HUES6 (cell line): Measurements from ENCODE around the gene LRBA.
"Not testable (repeated sequence)": the region's sequence is repeated elsewhere in the genome, so short reads cannot be mapped to it uniquely, and the experiment has no call there.

ENCODE experiments used
- H3K27ac ChIP-seq: 2 replicates; pipeline ENCODE4 v1.7.0; 2013; ENCODE audit warnings: low read depth, mild to moderate bottlenecking, low read length, inconsistent platforms
- H3K27me3 ChIP-seq: 2 replicates; pipeline ENCODE4 v1.6.1; 2013; ENCODE audit warnings: low read length; ENCODE audit not compliant: control insufficient read depth, insufficient read depth
- H3K36me3 ChIP-seq: 2 replicates; pipeline ENCODE4 v1.6.1; 2013; ENCODE audit warnings: low read length; ENCODE audit not compliant: control insufficient read depth, insufficient read depth
- H3K4me1 ChIP-seq: 2 replicates; pipeline ENCODE4 v1.6.1; 2013; ENCODE audit warnings: low read length; ENCODE audit not compliant: control insufficient read depth, insufficient read depth
- H3K4me3 ChIP-seq: 2 replicates; pipeline ENCODE4 v1.5.1; 2013; ENCODE audit warnings: low read depth, low read length
- H3K9ac ChIP-seq: one replicate; pipeline ENCODE4 v1.6.1; 2013; ENCODE audit warnings: mild to moderate bottlenecking, low read length
- H3K9me3 ChIP-seq: 2 replicates; pipeline ENCODE4 v1.6.1; 2013; ENCODE audit warnings: low read depth, low read length; ENCODE audit not compliant: control insufficient read depth, insufficient read depth

Gene LRBA

DNA sequence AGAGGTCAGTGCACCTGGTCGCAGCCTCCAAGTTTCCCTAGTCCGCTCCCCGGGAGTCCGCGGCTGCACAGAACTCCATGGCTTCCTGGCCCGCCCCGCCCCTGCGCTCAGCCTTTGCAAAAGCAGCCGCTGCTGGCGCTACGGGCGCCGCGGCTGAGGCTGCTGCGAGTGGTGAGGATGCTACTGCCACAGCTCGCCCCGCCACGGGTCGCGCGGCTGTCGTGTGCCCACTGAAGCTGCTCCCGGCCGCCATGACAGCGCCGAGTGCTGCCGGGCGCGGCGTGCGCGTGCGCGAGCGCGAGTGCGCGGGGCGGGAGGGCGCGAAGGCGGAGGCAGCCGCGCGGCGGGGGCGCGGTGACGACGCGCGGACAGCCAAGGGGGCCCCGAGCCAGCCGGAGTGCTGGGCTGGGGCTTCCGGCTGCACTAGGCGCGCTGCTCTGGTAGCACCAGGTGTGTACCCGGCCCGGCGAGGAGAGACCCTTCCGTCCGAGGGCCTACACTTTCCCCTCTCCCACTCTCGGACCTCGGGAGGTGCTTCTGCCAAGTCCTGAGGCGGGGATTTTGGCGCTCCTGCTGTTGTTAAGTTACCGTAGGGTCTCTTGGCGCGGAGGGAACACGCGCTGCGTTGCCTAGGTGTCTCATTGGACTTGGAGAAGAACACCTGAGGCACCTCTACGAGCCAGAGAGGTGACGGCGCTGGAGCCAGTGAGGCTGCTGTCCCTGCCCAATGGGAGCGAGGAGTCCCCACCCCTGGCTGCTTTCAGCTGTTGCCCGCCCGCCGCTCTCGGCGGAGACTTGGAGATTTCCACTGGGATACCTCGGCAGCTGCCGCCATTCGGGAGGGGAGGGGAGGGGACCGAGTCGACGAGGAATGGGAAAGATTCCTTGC, 619 bp upstream of the LRBA start:
- Histone ChIP-seq H3K9me3 (no peaks in the 10 kb centered on the region), H3K4me1 (peaks cover 7% of the 10 kb centered on the region; the same call in 1 of the 2 replicates), H3K4me3 (peak overlapping the region; percentile 78)

DNA sequence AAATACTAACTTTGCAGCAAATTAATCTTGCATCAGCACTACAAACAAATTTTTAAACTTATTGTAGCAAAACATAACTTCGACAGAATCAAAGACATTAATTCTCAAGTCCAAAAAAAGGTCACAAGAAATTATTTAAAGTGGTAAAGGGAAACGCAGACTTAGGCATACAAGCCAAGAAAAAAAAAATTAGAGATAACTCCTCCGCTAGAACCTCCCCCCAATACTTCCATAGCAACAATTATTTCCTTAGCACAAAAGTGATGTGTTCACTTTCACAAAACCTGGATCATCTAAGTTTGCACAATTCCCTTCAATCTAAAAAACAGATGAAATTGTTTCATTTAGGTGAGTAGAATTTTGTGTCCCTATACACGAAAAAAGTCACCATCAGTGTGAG, 1.1 kb downstream of the LRBA start:
- Histone ChIP-seq H3K9ac (peak overlapping the region; percentile 78), H3K27ac (no peak overlapping the region), H3K4me1 (peaks cover 7% of the 10 kb centered on the region; the same call in 1 of the 2 replicates), H3K9me3 (no peaks in the 10 kb centered on the region), H3K4me3 (peak overlapping the region; percentile 78), H3K27me3 (no peaks in the 10 kb centered on the region), H3K36me3 (peaks cover 8% of the 10 kb centered on the region; the same call in 1 of the 2 replicates)

More for the DNA sequence above, 619 bp upstream of the LRBA start:
- H3K27me3 ChIP-seq = no peaks in the 10 kb centered on the region
- H3K36me3 ChIP-seq = peaks cover 3% of the 10 kb centered on the region; the same call in 1 of the 2 replicates
- peak overlapping the region; percentile 87 for H3K27ac ChIP-seq
- peak overlapping the region; percentile 78 for H3K9ac ChIP-seq

DNA sequence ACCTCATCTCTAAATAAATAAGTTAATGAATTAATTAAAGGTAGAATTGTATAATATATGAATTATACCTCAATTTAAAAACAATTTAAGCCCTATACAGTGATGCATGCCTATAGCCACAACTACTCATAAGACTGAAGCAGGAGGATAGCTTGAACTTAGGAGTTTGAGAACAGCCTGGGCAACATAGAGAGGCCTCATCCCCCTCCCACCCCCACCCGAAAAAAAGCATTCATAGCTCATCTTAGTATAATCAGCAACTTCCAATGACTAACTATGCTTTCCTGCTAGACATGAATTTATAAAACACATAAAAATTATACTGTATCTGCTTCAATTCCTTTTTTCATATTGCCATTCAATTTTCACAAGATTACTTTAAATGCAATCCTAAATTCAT, 1.6 kb downstream of the LRBA start:
- Histone ChIP-seq H3K4me1 (peaks cover 7% of the 10 kb centered on the region; the same call in 1 of the 2 replicates), H3K36me3 (peaks cover 8% of the 10 kb centered on the region; the same call in 1 of the 2 replicates), H3K4me3 (peak overlapping the region; percentile 78), H3K27ac (no peak overlapping the region), H3K9me3 (no peaks in the 10 kb centered on the region), H3K27me3 (no peaks in the 10 kb centered on the region), H3K9ac (no peak overlapping the region)

DNA sequence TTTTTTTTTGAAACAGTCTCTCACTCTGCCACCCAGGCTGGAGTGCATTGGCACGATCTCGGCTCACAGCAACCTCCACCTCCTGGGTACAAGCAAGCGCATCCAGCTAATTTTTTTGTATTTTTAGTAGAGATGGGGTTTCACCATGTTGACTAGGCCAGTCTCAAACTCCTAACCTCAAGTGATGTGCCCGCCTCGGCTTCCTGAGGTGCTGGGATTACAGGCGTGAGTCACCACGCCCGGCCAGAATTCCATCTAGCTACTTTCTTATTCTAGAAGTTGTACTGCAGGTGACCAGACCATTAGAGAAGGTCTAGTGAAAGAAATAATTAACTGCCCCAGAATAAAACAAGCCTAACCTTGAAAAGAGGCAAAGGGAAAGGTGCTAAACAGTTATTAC, 2.3 kb downstream of the LRBA start:
- no peaks in the 10 kb centered on the region for H3K9me3 ChIP-seq
- peak overlapping the region; percentile 78 for H3K4me3 ChIP-seq
- no peak overlapping the region for H3K9ac ChIP-seq
- H3K4me1 ChIP-seq = peaks cover 7% of the 10 kb centered on the region; the same call in 1 of the 2 replicates
- H3K27ac ChIP-seq = no peak overlapping the region
- peaks cover 8% of the 10 kb centered on the region; the same call in 1 of the 2 replicates for H3K36me3 ChIP-seq
- no peaks in the 10 kb centered on the region for H3K27me3 ChIP-seq

DNA sequence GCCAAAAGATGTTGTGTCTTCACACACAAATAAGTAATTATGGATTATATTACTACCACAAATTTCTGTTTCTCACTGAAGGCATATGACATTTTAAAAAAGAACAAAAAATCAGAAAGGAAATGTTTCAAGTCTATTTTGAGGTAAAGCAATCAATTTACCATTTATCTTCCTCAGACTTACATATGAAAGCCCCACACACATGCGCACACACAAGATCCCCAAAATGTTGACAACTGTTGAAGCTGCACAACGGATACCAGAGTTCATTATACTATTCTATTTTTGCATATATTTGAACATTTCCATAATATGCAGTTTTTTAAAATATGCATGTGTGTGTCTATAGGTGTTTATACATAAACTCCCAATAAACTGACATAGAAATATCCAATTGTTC, 2.7 kb downstream of the LRBA start:
- H3K27me3 ChIP-seq = no peaks in the 10 kb centered on the region
- peaks cover 7% of the 10 kb centered on the region; the same call in 1 of the 2 replicates for H3K4me1 ChIP-seq
- H3K27ac ChIP-seq = no peak overlapping the region
- H3K36me3 ChIP-seq = peaks cover 8% of the 10 kb centered on the region; the same call in 1 of the 2 replicates
- no peaks in the 10 kb centered on the region for H3K9me3 ChIP-seq
- H3K4me3 ChIP-seq = peak overlapping the region; percentile 78
- no peak overlapping the region for H3K9ac ChIP-seq

DNA sequence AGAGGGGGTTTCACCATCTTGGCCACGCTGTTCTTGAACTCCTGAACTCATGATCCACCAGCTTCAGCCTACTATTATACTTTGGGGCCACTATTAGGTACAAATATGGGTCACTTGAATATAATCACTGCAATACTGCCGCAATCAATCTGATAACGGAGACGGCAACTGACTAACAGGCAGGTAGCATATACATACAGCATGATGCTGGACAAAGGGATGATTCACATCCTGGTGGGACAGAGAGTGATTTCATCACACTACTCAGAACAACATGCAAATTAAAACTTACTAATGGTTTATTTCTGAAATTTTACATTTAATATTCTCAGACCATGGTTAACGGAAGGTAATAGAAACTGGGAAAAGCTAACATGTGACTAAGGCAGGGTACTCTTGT, 10.9 kb downstream of the LRBA start:
- H3K4me3 ChIP-seq = no peak overlapping the region
- no peak overlapping the region for H3K27ac ChIP-seq
- H3K27me3 ChIP-seq = no peaks in the 10 kb centered on the region
- peaks cover 3% of the 10 kb centered on the region for H3K36me3 ChIP-seq
- no peaks in the 10 kb centered on the region for H3K9me3 ChIP-seq
- H3K9ac ChIP-seq = no peak overlapping the region
- H3K4me1 ChIP-seq = peaks cover 7% of the 10 kb centered on the region

DNA sequence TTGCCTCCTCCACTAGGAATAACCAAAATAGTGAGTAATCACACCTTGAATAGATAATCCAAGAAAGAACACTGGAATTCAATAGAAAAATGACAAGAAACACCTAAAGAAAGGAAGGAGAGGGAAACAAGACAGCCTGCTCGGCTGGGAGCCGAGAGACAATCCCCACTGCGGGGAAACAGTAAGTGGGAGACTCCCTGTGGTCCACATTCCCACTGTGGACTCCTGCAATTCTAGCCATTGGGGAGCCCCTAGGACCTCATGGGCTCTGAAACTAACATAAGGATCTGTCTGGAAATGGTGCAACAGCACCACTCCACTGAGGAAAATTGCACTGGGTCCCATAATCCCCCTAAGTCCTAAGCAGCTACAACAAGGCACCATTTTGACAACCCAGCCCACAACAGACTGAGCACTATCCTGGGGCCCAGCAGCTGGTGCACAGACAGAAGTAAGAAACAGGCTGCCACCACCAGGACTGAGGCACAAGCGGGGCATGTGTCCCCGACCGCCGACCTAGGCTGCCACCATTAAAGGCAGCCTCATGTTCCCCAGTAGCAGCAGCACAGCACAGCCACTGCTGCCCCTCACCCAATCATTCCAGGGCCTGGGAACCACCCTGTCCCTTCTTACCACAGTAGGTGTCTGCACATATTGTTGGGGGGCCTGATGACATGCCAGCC, 14.2 kb downstream of the LRBA start:
- no peak overlapping the region for H3K27ac ChIP-seq

DNA sequence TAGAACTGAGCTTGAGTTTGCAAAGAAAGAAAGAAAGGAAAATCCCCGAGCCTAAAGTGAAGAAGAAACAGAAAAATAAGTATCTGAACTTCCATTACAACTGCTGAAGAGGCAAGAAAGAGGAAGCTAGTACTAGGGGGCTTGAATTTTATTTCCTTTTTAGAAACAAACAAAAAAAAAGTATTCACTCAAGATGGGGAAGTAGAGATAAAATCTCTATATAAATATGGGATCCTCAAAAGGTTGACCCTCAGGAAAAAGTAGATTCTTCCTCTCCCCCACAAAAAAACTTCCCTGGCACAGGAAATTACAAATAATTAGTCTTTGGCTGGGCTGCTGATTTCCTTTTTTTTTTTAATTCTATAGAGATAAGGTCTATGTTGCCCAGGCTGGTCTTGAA, 16.0 kb downstream of the LRBA start:
- H3K27me3 ChIP-seq = no peaks in the 10 kb centered on the region
- H3K9ac ChIP-seq = no peak overlapping the region
- no peak overlapping the region for H3K4me3 ChIP-seq
- no peaks in the 10 kb centered on the region for H3K9me3 ChIP-seq
- peaks cover 3% of the 10 kb centered on the region; the same call in 1 of the 2 replicates for H3K36me3 ChIP-seq
- peaks cover 10% of the 10 kb centered on the region for H3K4me1 ChIP-seq
- no peak overlapping the region for H3K27ac ChIP-seq

More for the DNA sequence above, 14.2 kb downstream of the LRBA start:
- Histone ChIP-seq H3K9ac (no peak overlapping the region), H3K4me1 (peaks cover 7% of the 10 kb centered on the region), H3K36me3 (peaks cover 3% of the 10 kb centered on the region; the same call in 1 of the 2 replicates), H3K4me3 (no peak overlapping the region), H3K9me3 (no peaks in the 10 kb centered on the region), H3K27me3 (no peaks in the 10 kb centered on the region)

DNA sequence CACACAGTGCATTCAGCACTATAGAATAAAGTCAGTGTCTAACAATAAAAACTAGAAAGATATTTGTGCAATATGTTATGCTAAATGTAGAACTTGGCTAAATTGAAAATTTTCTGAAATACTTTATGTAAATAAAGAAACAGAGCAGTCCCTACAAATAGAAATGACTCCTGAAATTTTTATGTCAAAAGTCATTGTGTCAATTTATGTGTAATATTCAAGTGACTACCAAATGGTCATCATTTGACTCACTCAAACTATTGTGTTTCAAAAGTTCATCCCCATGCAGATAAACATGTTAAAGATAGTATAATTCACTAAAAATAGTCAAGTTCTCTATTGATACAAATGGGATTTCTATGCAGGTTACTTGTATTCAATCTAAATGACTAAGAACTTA, 17.9 kb downstream of the LRBA start:
- Histone ChIP-seq H3K9me3 (no peaks in the 10 kb centered on the region), H3K27ac (no peak overlapping the region), H3K36me3 (no peaks in the 10 kb centered on the region), H3K9ac (no peak overlapping the region), H3K4me1 (peaks cover 10% of the 10 kb centered on the region), H3K27me3 (no peaks in the 10 kb centered on the region), H3K4me3 (no peak overlapping the region)

DNA sequence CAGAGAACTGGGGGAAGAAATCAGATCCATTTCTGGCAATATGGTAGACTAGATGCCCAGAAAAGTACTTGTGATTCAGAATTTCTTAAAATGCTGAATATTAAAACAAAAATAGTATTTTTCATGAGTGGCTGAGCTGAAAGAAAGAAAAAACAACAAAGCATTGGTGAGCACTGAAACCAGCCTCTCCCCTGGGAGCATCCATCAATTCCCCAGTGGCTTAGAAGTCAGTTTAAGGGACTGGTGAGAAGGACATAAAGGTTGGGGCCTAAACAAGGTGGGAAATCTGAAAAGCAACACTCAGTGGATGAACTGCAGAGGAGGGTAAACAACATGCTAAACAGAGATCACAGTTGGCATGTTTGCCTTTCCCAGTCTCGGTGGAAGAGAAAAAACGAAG, 20.4 kb downstream of the LRBA start:
- H3K27me3 ChIP-seq = no peaks in the 10 kb centered on the region

DNA sequence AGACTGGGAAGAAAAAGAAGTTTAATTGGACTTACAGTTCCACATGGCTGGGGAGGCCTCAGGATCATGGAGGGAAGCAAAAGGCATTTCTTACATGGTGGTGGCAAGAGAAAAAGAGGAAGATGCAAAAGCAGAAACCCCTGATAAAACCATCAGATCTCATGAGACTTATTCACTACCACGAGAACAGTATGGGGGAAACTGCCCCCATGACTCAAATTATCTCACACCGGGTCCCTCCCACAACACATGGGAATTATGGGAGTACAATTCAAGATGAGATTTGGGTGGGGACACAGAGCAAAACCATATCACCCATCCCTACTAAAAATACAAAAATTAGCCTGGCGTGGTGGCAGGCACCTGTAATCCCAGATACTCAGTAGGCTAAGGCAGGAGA, 21.5 kb downstream of the LRBA start:
- H3K27ac ChIP-seq, H3K9ac ChIP-seq, H3K36me3 ChIP-seq, H3K9me3 ChIP-seq, H3K4me1 ChIP-seq, H3K27me3 ChIP-seq, H3K4me3 ChIP-seq: not testable (repeated sequence)

More for the DNA sequence above, 20.4 kb downstream of the LRBA start:
- H3K27ac ChIP-seq = no peak overlapping the region
- no peak overlapping the region for H3K9ac ChIP-seq
- peaks cover 3% of the 10 kb centered on the region; the same call in 1 of the 2 replicates for H3K4me1 ChIP-seq
- H3K36me3 ChIP-seq = no peaks in the 10 kb centered on the region
- no peak overlapping the region for H3K4me3 ChIP-seq
- no peaks in the 10 kb centered on the region for H3K9me3 ChIP-seq
